ENCODE data around the gene CACNA1B. TPM values are rescaled to one million over a fixed set of nuclear protein-coding genes. Genes with fewer than 3 reads are reported as not detected.

CACNA1B gene
- total and polyA plus RNA-seq, 2 donors (not counting 1 experiment from before 2014, with no cell fraction given): 0.15 TPM; not detected in 1

GRCh38 chr9:137828527-137829259 lies 48.9 kb upstream of the CACNA1B start:
- H3K27ac Mint-ChIP-seq: peak overlapping the region; percentile 26
- no peak overlapping the region for H3K27ac ChIP-seq (ENCODE audit: low read length in 2 of 2)
- no peak overlapping the region for H3K9ac ChIP-seq (ENCODE audit: low read length)
- intact Hi-C loops (cut with micrococcal nuclease): loop anchor here (5.0 kb wide), 1 partner anchor 81 kb away; no protein-coding TSS in a partner anchor
- no peak overlapping the region for H3K4me3 Mint-ChIP-seq
- CTCF ChIA-PET: no interaction called here
- H3K4me1 ChIP-seq (ENCODE audit: control insufficient read depth in 2 of 2, insufficient read depth in 2 of 2, low read length in 2 of 2): peaks cover 6 to 9% of the 10 kb centered on the region in 2 donors
- ATAC-seq (ENCODE audit: low read depth) (no peak), DNase-seq (peak; percentile 10)
- POLR2A ChIA-PET: no interaction called here
- peaks cover 0 to 74% of the 10 kb centered on the region in 2 experiments for H3K36me3 ChIP-seq (replicated peaks in 1 of 2; ENCODE audit: control extremely low read depth in 1 of 2, control insufficient read depth in 1 of 2, extremely low read depth in 1 of 2, insufficient read depth in 2 of 2, low read length in 1 of 2)
- no peak overlapping the region for H2AFZ ChIP-seq (ENCODE audit: insufficient read depth, low read depth, low read length, poor library complexity, severe bottlenecking)
- H3K27me3 ChIP-seq (replicated peaks in 1 of 4; ENCODE audit: control extremely low read depth in 1 of 4, control insufficient read depth in 3 of 4, insufficient read depth in 4 of 4, low read length in 3 of 4): no peaks in the 10 kb centered on the region
- H3K9me3 ChIP-seq (ENCODE audit: control extremely low read depth in 1 of 3, control insufficient read depth in 2 of 3, insufficient read depth in 1 of 3, low read length in 2 of 3): peaks cover 0 to 11% (median 3%) of the 10 kb centered on the region in 3 donors
- no peaks in the 10 kb centered on the region for H3K27me3 Mint-ChIP-seq
- no peak overlapping the region for H3K4me3 ChIP-seq (ENCODE audit: control extremely low read depth in 1 of 5, extremely low read depth in 1 of 5, insufficient read depth in 1 of 5, low read depth in 2 of 5, low read length in 4 of 5)
- H3K9me3 Mint-ChIP-seq (ENCODE audit: insufficient read depth): no peaks in the 10 kb centered on the region
- TF ChIP-seq CTCF (IDR thresholded peaks at IDR 0.05) (no peak), EZH2 (IDR thresholded peaks at IDR 0.05; ENCODE audit: borderline replicate concordance, insufficient read depth, low read depth, low read length, poor library complexity, severe bottlenecking) (no peak)
- peaks cover 18% of the 10 kb centered on the region for H3K4me1 Mint-ChIP-seq
- WGBS (ENCODE audit: insufficient coverage): 91% methylated on average over 20 of the region's 21 CpGs
- H3K79me2 ChIP-seq (ENCODE audit: control insufficient read depth, insufficient read depth, low read length): peaks cover 52% of the 10 kb centered on the region
- peaks cover 60% of the 10 kb centered on the region for H4K20me1 ChIP-seq (ENCODE audit: control insufficient read depth, insufficient read depth, low read length, poor library complexity, severe bottlenecking)
- no peak overlapping the region for H3K4me2 ChIP-seq (replicated peaks; ENCODE audit: low read depth, low read length, poor library complexity, severe bottlenecking)

- no peaks in the 10 kb centered on the region for H3K27me3 Mint-ChIP-seq
- H3K4me3 ChIP-seq (ENCODE audit: control extremely low read depth in 1 of 5, extremely low read depth in 1 of 5, insufficient read depth in 1 of 5, low read depth in 2 of 5, low read length in 4 of 5): no peak overlapping the region
- CTCF ChIA-PET: no interaction called here
- no peak overlapping the region for H2AFZ ChIP-seq (ENCODE audit: insufficient read depth, low read depth, low read length, poor library complexity, severe bottlenecking)
- WGBS (ENCODE audit: insufficient coverage): 95% methylated on average over 11 of the region's 14 CpGs
- DNase-seq: no peak
- H3K9me3 Mint-ChIP-seq (ENCODE audit: insufficient read depth): no peaks in the 10 kb centered on the region
- peaks cover 52% of the 10 kb centered on the region for H3K79me2 ChIP-seq (ENCODE audit: control insufficient read depth, insufficient read depth, low read length)
- peaks cover 18% of the 10 kb centered on the region for H3K4me1 Mint-ChIP-seq
- no peak overlapping the region for H3K9ac ChIP-seq (ENCODE audit: low read length)
- H3K27ac Mint-ChIP-seq: no peak overlapping the region
- peaks cover 6 to 9% of the 10 kb centered on the region in 2 donors for H3K4me1 ChIP-seq (ENCODE audit: control insufficient read depth in 2 of 2, insufficient read depth in 2 of 2, low read length in 2 of 2)
- peaks cover 0 to 74% of the 10 kb centered on the region in 2 experiments for H3K36me3 ChIP-seq (replicated peaks in 1 of 2; ENCODE audit: control extremely low read depth in 1 of 2, control insufficient read depth in 1 of 2, extremely low read depth in 1 of 2, insufficient read depth in 2 of 2, low read length in 1 of 2)
- H4K20me1 ChIP-seq (ENCODE audit: control insufficient read depth, insufficient read depth, low read length, poor library complexity, severe bottlenecking): peaks cover 60% of the 10 kb centered on the region
- peaks cover 0 to 12% (median 3%) of the 10 kb centered on the region in 3 donors for H3K9me3 ChIP-seq (ENCODE audit: control extremely low read depth in 1 of 3, control insufficient read depth in 2 of 3, insufficient read depth in 1 of 3, low read length in 2 of 3)
- TF ChIP-seq CTCF (IDR thresholded peaks at IDR 0.05) (no peak), EZH2 (IDR thresholded peaks at IDR 0.05; ENCODE audit: borderline replicate concordance, insufficient read depth, low read depth, low read length, poor library complexity, severe bottlenecking) (no peak)
- no peak overlapping the region for H3K27ac ChIP-seq (ENCODE audit: low read length in 2 of 2)
- H3K4me3 Mint-ChIP-seq: no peak overlapping the region
- ATAC-seq (ENCODE audit: low read depth): no peak
- no peaks in the 10 kb centered on the region for H3K27me3 ChIP-seq (replicated peaks in 1 of 4; ENCODE audit: control extremely low read depth in 1 of 4, control insufficient read depth in 3 of 4, insufficient read depth in 4 of 4, low read length in 3 of 4)
- intact Hi-C loops (cut with micrococcal nuclease): loop anchor here (5.0 kb wide), 1 partner anchor 82 kb away; no protein-coding TSS in a partner anchor
- POLR2A ChIA-PET: no interaction called here
- no peak overlapping the region for H3K4me2 ChIP-seq (replicated peaks; ENCODE audit: low read depth, low read length, poor library complexity, severe bottlenecking)
These were observed 48.2 kb upstream of the CACNA1B start for GRCh38 chr9:137829260-137829996.
